MM.1S (cell line): ENCODE measurements around the gene SKIDA1.

ENCODE experiments used
- EZH2phosphoT487 ChIP-seq: fragments of 300-600 bp; sonication (generic); IDR thresholded peaks from 2 replicates; pipeline ENCODE4 v1.6.1; 2018; ENCODE audit warnings: antibody characterized with exemption, low read length
- TF ChIP-seq, protein P1 (sequence below): fragments of 300-600 bp; sonication (generic); IDR thresholded peaks from 2 replicates; pipeline ENCODE4 v1.5.1; 2016; ENCODE audit warnings: antibody characterized with exemption, low read length, mixed read lengths

DNA sequence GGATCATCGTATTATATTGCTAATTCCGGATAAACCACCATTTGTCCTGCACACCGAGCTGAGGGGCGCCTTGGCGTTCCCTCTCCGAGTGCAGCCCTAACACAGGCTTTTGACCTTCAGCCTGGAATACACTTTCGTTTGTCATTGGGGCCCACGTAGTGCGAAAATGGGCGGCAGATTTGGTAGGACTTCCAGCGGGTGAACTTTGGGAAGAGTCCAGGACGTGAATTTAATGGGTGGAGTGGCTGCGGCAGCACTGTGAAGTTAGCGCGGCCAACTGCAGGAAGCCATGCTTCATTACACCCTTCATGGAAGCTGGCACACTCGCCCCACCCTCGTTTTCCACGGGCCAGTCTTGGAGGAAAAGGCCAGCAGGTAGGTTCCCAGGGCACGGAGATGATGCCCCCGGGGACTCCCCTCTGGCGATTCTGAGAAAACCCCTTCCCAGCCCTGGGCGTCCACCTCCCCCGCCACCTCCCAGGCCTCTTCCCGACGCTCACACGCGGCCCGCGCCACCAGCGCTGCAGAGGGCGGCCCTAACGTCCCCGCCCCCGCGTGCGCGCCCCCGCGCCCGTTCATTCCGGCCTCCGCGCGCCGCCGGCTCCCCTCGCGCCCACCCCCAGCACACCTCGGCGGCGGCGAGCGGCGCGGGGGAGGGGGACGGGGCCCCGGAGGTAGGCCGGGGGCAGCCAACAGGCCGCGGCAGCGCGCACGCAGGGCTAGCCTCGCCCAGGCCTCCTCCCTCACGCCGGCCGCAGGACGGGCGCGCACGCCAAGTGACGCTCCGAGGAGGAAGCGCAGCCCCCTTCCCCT, 8.2 kb upstream of the SKIDA1 start, which contains the start of gene MLLT10:
- TF ChIP-seq, protein P1, sequence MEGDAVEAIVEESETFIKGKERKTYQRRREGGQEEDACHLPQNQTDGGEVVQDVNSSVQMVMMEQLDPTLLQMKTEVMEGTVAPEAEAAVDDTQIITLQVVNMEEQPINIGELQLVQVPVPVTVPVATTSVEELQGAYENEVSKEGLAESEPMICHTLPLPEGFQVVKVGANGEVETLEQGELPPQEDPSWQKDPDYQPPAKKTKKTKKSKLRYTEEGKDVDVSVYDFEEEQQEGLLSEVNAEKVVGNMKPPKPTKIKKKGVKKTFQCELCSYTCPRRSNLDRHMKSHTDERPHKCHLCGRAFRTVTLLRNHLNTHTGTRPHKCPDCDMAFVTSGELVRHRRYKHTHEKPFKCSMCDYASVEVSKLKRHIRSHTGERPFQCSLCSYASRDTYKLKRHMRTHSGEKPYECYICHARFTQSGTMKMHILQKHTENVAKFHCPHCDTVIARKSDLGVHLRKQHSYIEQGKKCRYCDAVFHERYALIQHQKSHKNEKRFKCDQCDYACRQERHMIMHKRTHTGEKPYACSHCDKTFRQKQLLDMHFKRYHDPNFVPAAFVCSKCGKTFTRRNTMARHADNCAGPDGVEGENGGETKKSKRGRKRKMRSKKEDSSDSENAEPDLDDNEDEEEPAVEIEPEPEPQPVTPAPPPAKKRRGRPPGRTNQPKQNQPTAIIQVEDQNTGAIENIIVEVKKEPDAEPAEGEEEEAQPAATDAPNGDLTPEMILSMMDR: peak; percentile 23
- no peak for TF ChIP-seq EZH2phosphoT487
